GM19324 (cell line): ENCODE measurements around the gene FAM221A.
"Not testable (repeated sequence)": the region's sequence is repeated elsewhere in the genome, so short reads cannot be mapped to it uniquely, and the experiment has no call there.

Experiments used
- ATAC-seq: cut with Tn5 transposase; IDR thresholded peaks from one replicate; pipeline ENCODE4 v1.9.1; 2021; ENCODE audit warnings: mild to moderate bottlenecking, moderate library complexity; ENCODE audit not compliant: unreplicated experiment, low FRiP score

FAM221A gene, protein sequence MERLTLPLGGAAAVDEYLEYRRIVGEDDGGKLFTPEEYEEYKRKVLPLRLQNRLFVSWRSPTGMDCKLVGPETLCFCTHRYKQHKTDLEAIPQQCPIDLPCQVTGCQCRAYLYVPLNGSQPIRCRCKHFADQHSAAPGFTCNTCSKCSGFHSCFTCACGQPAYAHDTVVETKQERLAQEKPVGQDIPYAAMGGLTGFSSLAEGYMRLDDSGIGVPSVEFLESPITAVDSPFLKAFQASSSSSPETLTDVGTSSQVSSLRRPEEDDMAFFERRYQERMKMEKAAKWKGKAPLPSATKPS

DNA sequence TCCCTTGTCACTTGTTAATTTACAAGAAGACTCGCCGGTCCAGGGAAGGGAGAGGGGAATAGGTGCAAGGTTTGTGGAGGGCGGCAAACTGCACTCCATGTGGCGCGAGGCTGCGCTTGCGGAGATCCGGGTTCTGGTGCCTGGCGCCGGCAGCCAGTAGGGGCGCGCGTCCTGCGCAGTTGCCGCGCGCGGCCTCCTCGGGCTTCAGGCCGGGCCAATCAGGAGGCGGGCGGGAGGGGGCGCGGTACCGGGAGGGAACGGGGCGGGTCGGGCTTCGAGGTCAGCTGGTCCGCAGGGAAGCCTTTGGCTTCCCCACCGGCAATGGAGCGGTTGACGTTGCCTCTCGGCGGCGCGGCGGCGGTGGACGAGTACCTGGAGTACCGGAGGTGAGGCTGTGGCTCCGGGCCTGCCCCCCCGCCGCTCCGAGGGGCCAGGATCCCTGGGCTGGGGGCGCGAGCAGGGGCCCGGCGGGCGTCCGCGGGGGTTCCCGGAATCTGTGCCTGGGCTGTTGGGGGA lies at the start of gene FAM221A:
Gene FAM221A, plus strand, starts transcription at position 302 of the 516 bp plus-strand sequence. Its CDS starts 20 bp downstream, at position 322.
- ATAC-seq: peak; percentile 99

DNA sequence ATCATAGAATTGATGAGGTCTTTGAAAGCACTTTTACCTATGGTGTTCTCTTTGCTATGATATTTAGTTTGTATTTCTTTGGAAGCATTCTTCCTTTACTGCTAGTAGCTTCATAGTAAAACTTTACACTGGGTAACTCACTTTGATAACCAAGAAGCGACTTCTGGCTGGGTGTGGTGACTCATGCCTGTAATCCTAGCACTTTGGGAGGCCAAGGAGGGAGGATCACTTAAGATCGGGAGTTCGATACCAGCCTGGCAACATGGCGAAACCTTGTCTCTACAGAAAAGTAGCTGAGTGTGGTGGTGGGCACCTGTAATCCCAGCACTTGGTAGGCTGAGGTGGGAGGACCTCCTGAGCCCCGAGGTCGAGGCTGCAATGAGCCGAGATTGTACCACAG lies 46.6 kb upstream of the FAM221A start:
- ATAC-seq: no peak

DNA sequence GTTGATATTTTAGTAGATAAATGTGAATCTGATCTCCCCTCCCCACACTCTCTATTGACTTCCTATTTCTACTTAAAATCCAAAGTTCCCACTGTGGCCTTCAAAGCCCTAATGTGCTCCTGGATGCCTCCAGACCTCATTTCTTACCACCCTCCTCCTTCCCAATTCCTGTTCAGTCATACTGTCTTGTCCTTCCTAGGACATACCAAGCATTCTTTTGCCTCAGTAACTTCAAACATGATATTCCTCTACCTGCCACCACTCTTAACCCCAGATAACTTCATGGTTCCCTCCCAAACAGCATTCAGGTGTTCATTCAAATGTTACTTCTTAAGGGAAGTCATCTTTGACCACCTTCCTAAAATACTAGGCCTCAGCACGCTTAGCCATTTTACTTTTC lies 34.2 kb upstream of the FAM221A start:
- ATAC-seq: no peak

DNA sequence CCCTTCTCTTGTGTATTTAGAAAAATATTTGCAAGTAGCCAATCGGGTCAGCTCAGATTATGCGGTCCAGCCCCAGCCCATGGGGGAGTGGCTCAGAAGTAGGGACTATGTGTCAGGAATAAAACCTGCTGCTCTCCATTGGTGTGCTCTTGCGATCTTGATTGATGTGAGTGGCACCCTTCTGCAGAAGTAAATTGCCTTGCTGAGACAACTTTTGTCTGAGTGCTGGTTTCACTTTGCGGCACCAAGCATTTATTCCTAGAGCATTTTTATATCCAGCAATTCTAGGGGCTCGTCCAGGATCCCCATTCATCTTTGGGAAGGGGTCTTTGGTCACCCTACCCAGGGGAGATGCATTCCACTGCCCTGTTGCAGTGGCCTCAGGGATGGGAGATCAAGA lies 26.1 kb upstream of the FAM221A start:
- no peak for ATAC-seq

DNA sequence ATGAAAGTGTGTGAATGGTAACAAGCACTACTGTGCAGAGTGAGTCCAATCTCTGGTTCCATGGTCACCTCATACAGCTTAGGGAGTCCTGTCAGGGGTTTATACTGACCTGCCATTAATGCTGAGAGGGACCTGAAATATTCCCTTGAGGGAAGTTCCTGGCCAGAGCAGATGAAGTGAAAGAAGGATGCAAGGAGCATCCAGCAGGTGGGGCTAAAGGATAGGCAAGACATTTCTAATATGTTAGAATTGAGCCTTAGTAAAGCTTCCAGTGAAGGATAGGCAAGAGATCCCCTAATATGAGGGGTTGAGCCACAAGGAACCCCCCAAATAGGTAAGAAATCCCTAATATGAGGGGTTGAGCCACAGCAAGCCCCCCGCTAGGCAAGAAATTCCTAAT lies 25.5 kb upstream of the FAM221A start:
- ATAC-seq: no peak

DNA sequence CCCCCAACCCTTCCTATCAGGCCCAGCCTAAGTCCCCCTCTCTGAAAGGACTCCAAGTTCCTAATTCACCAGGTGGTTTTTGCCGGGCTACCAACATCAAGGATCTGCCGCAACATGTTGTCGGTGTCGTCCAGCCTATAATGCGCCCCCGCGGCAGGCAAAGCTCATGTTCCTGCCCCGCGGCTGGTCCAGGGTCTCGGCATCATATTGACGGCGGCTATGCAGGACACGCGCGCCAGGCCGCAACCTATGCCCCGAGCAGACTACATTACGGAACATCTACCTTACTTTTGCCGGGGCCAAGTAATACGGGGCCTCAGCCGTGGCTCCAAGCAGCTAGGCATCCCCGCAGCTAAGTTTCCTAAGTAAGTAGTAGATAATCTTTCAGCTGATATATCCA lies 24.6 kb upstream of the FAM221A start:
- no peak for ATAC-seq

DNA sequence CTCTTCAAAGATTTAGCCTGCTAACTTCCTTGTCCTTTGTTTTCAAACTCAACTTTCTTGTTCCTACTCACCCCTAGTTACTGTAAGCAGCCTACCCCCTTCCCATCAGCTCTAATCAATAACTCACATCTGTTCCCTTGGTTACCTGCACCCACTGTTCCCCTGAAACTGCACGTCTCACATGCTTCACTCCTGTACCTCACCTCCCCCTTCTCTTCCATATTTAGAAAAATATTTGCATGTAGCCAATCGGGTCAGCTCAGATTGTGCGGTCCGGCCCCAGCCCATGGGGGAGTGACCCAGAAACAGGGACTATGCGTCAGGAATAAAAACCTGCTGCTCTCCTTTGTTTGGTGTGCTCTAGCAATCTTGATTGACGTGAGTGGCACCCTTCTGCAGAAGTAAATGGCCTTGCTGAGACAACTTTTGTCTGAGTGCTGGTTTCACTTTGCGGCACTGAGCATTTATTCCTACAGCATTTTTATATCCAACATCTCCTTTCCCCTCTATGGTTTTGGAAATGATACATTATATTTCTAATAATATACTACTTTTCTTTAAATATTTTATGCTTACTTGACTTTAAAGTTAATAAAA lies 21.1 kb upstream of the FAM221A start:
- no peak for ATAC-seq

DNA sequence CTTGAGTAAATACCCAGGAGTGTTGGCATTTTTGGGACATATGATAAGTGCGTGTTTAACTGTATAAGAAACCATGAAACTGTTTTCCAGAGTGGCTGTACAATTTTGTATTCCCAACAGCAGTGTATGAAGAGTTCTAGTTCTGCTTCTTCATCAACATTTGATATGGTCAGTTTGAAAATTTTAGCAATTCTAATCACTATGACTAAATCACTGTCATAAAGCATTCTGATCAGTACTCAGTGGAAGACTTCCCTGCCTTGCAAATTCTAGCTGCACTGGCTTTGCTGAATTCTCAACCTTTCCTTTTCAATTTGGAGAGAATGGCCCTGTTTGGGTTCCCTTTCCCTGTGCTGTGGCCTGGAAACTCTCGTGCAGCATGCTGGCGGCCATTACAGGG lies 18.6 kb upstream of the FAM221A start:
- no peak for ATAC-seq

DNA sequence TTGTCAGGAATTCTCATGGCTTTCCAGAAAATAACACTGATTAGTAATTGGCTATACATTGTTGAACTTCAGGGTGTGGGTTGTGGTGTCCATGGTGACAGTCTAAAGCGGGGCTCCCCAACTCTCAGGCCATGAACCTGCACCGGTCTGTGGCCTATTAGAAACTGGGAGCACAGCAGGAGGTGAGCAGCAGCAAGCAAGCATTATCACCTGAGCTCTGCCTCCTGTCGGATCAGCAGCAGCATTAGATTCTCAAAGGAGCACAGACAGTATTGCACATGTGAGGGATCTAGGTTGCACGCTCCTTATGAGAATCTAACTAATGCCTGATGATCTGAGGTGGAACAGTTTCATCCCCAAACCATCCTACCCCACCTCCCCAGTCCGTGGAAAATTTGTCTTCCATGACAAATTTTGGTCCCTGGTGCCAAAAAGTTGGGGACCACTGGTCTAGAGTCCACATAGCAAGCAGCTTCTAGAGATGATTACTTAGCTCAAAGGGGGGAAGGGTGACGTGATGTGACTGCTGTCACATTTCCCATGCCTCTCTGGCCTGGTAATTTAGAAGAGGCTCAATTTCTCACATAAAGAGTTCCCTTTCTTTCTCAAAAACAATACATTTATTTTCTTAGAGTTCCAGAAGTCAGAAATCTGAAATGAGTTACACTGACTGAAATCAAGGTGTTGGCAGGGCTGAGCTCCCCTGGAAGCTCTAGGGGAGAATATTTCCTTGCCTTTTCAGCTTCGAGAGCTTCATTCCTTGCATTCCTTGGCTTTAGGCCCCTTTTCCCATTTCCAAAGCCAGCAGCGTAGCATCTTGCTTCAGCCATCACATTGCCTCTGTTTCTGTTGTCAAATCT lies 17.6 kb upstream of the FAM221A start:
- no peak for ATAC-seq

DNA sequence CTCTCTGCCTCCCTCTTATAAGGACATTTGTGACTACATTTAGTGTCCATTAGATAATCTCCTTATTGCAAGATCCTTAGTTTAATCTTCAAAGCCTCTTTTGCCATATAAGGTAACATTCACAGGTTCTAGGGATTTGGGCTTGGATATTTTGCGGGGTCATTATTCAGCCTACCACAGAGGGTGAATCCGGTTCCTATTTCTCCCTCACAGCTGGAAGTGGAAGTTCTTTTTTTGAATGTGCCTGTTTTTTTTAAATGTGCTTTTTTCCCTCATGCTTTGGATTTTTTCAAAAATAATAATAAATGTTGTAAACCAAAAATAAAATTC lies 17.1 kb upstream of the FAM221A start:
- no peak for ATAC-seq

DNA sequence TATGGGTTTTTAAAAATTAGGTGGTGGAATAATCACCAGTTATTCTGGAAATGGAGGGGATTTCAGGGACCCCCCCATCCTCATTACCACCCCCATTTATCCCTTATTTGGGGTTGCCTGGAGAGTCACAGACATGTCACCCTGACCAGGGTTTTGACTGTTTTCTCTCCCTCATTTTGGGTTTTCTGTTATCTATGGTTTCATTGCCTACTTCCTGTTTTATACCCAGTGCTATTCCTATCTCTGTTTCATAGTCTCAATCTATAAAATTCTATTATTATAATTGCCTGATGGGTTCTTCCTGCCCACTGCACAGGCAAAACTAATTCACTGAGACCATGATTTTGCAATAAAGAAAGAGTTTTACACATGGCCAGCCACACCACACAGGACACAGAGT lies 15.9 kb upstream of the FAM221A start:
- no peak for ATAC-seq

DNA sequence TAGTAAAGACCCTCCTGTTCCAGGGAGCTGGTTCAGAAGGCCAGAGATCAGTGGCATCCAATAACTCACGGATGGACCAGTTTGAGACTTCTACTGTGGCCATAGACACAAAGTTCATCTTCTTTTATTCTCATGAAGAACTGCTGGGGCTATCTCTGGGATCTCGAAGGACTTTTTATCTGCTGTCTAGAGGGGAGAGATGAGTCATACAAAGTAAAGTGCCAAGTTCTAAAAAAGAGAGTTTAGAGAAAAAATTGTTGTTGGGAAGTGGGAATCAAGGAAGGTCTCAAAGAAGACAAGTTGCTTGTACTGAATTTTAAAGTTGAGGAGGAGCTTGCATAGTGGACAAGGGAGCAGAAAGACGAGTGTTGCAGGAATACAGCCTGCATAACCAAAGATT lies 8.0 kb upstream of the FAM221A start:
- no peak for ATAC-seq

DNA sequence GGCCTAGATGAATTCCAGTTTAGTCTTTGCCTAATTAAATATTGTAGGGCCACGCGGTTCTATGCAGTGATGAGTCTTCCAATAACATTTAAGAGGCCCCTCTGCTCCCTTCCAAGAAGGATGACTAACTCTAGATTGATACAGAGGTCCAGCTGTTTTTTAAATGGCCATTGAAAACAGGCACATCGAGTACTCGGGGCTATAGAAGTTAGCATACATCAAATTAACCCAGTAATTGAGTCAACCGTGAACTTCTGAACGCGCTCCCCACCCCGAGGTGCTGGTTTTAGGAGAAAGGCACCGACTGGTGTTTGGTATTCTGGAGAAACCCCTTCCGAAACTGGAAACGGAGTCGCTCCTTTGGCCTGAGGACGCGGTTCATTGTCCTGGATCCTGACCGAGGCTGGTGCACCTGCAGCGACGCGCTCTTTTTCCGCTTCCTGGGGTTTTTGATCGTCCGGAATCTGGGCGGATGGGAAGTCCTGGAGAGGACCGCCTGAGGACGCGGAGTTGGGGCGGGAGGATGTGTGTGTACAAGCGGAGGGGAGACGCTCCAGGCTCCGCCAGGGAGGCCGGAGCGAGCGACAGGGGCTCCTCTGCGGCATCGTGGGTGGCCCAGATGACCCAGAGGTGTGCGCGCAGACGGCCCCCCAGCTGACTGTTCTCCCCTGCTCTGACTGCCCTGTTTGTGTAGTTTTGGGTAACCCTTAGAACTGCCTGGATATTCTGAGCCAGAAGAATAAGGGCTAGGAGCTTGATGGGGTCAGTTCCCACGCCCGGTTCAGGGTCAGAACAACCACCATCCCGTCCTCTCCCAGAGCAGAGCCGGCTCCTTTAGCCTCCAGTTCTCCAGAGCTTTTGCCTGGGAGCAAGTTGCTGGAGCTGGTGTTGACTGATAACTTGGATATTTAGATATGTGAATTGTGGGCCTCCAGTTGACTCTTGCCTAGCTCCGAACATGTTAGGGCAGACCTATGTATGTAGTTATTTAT lies 711 bp downstream of the FAM221A start:
- peak; percentile 24 for ATAC-seq

DNA sequence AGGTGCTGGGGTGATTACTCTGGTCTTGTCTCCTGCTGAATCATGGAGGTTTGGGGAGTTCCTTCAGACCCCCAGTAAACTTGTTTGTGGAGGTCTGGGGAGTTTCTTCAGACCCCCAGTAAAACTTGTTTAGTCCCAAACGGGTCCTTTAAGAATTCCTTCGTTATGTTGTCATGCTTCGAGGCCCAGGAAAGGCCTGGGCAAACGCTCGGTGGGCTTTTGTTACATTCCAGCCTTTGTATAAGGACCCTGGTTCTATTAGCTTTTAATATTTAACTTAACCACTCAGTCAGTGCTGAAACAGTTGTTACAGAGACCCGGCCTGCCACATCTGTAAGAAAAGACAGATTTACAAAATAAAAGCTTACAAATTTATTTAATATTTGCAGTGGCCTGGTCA lies 4.0 kb downstream of the FAM221A start:
- ATAC-seq: not testable (repeated sequence)

DNA sequence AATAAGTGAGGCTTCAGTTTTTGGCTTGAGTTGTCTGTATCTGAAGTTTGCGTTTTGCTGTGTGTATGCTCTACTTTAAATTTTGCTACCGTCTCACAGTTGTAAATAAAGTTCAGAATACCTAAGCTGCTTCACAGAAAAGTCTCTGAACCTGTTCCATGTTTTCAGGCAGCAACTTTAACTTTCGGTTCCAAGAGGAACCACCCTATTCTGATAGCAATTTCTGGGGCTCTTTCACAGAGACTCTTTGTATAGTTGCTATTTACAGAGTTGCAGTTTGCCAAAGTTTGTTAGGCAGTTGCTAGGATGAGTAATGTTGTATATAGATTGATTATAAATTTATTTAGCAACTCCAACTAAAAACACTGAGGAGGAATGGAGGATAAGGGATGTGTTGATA lies 5.7 kb downstream of the FAM221A start:
- no peak for ATAC-seq

DNA sequence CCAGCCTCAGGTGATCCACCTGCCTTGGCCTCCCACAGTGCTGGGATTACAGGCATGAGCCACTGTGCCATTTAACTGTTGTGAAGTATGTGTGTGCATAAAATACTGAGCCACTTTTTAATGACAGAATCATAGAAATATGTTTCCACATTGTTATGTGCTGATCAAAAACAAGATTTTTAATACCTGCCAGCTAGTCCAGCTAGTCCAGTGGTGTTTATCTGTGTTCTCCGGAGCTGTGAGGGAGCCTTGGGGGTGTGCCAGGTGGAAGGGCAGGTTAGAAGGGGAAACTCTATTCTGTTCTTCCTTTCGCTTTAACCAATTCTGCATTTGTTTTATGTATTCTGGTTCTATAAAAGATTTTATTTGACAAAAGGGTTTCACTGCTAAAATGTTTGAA lies 7.0 kb downstream of the FAM221A start:
- no peak for ATAC-seq

DNA sequence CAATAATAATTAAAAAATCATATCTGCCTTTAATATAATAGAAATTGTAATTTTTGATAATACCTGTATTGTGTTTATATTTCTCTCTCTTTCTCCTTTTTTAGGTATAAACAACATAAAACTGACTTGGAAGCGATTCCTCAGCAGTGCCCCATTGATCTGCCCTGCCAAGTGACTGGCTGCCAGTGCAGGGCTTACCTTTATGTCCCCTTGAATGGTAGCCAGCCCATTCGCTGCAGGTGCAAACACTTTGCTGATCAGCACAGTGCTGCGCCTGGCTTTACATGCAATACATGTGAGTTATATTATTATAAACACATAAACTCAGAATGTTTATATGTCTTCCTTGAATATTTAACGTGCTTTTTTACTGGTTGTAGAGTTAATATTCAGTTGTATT lies 9.2 kb downstream of the FAM221A start:
- ATAC-seq: no peak

DNA sequence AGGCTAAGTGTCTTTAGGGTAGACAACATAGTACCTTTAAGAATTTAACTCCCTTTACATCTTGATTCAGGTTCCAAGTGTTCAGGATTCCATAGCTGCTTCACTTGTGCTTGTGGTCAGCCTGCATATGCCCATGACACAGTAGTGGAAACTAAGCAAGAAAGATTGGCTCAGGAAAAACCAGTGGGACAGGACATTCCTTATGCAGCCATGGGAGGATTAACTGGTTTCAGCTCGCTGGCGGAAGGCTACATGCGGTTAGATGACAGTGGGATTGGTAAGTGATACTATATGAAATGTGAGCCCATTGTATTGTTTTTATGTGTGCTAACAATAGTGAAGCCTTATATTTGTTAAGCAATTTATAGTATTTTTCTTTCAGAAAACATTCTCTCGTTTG lies 11.3 kb downstream of the FAM221A start:
- ATAC-seq: no peak

DNA sequence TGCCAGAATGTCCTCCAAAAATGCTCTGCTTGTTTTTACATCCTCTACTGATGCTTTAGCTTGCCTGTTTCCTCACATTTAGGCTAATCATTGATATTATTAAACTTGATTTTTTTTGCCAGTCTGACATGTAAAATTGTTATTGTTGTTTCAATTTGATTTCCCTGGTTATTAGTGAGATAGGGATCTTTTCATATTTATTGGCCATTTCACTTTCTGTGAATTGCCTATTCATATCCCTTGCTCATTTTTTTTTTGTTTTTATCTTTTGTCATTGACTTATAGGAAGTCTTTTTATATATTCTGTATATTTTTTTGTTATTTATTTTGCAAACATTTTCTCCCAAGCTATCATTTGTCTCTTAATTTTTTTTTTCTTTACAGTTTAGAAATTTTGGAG lies 13.2 kb downstream of the FAM221A start:
- no peak for ATAC-seq

DNA sequence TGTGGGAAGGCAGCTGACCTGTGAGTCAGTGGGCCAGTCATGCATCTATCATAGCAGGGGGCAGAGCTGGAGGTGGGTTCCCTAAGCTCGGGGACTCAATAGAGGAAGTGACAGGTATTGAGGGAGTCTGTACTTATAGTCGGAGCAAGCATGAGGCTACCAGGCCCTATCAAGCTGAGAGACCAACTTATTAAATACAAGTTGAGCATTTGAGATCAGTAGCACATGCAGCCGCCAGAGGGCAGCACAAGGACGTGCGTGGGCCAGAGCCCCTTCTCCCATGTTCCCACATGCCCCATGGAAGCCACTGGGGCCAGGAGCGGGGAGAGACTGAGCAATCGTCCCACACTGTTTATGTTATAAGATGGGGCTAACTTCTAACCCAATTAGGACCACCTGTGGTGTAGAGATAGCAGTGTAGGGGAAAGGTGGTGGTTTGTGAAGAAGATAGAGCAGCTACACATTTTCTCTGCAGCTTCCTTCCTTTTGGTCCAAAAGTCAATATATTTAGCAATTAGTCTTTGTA lies 17.0 kb downstream of the FAM221A start:
- no peak for ATAC-seq
